ENCODE results near the gene KRT79. TPM values are rescaled to one million over a fixed set of nuclear protein-coding genes. Genes with fewer than 3 reads are reported as not detected.

Gene KRT79
- total RNA-seq, 1 experiment from 2014 or later, result not detected

GRCh38 chr12:52810554-52810953 is 23.6 kb downstream of the KRT79 start:
- Mint-ChIP-seq H3K27me3 (ENCODE audit: unreplicated experiment) (peaks cover 59% of the 10 kb centered on the region), H3K27ac (ENCODE audit: unreplicated experiment) (no peak overlapping the region), H3K9me3 (ENCODE audit: low read depth, unreplicated experiment) (no peaks in the 10 kb centered on the region), H3K4me1 (ENCODE audit: low read depth, unreplicated experiment) (peaks cover 8% of the 10 kb centered on the region), H3K4me3 (ENCODE audit: low read depth, unreplicated experiment) (no peak overlapping the region), H3K36me3 (ENCODE audit: insufficient read depth, unreplicated experiment) (no peaks in the 10 kb centered on the region)
- intact Hi-C loops (cut with micrococcal nuclease; ENCODE audit: unreplicated experiment), result no loop called here
- BruUV-seq (replicated peaks), result no TSS peak
- CTCF ChIA-PET, result no interaction called here
- no peak for DNase-seq
- no peak for TF ChIP-seq CTCF (IDR thresholded peaks at IDR 0.05; ENCODE audit: unreplicated experiment)

GRCh38 chr12:52809166-52809565 is 24.9 kb downstream of the KRT79 start:
- no peak overlapping the region for H3K4me3 Mint-ChIP-seq (ENCODE audit: low read depth, unreplicated experiment)
- CTCF ChIA-PET, result no interaction called here
- intact Hi-C loops (cut with micrococcal nuclease; ENCODE audit: unreplicated experiment), result no loop called here
- H3K27me3 Mint-ChIP-seq (ENCODE audit: unreplicated experiment), result peaks cover 51% of the 10 kb centered on the region
- peaks cover 3% of the 10 kb centered on the region for H3K4me1 Mint-ChIP-seq (ENCODE audit: low read depth, unreplicated experiment)
- H3K36me3 Mint-ChIP-seq (ENCODE audit: insufficient read depth, unreplicated experiment), result no peaks in the 10 kb centered on the region
- TF ChIP-seq CTCF (IDR thresholded peaks at IDR 0.05; ENCODE audit: unreplicated experiment), result no peak
- no peak overlapping the region for H3K27ac Mint-ChIP-seq (ENCODE audit: unreplicated experiment)
- DNase-seq, result no peak
- no peaks in the 10 kb centered on the region for H3K9me3 Mint-ChIP-seq (ENCODE audit: low read depth, unreplicated experiment)
- BruUV-seq (replicated peaks), result no TSS peak

GRCh38 chr12:52808573-52809160 is 25.4 kb downstream of the KRT79 start:
- no peak for TF ChIP-seq CTCF (IDR thresholded peaks at IDR 0.05; ENCODE audit: unreplicated experiment)
- H3K4me1 Mint-ChIP-seq (ENCODE audit: low read depth, unreplicated experiment), result no peaks in the 10 kb centered on the region
- no peak overlapping the region for H3K4me3 Mint-ChIP-seq (ENCODE audit: low read depth, unreplicated experiment)
- H3K36me3 Mint-ChIP-seq (ENCODE audit: insufficient read depth, unreplicated experiment), result no peaks in the 10 kb centered on the region
- no TSS peak for BruUV-seq (replicated peaks)
- CTCF ChIA-PET, result no interaction called here
- intact Hi-C loops (cut with micrococcal nuclease; ENCODE audit: unreplicated experiment), result no loop called here
- H3K27ac Mint-ChIP-seq (ENCODE audit: unreplicated experiment), result no peak overlapping the region
- DNase-seq, result no peak
- no peaks in the 10 kb centered on the region for H3K9me3 Mint-ChIP-seq (ENCODE audit: low read depth, unreplicated experiment)
- H3K27me3 Mint-ChIP-seq (ENCODE audit: unreplicated experiment), result peaks cover 48% of the 10 kb centered on the region

- CTCF ChIA-PET, result no interaction called here
- Mint-ChIP-seq H3K36me3 (ENCODE audit: insufficient read depth, unreplicated experiment) (no peaks in the 10 kb centered on the region), H3K9me3 (ENCODE audit: low read depth, unreplicated experiment) (no peaks in the 10 kb centered on the region), H3K27me3 (ENCODE audit: unreplicated experiment) (peaks cover 56% of the 10 kb centered on the region), H3K27ac (ENCODE audit: unreplicated experiment) (no peak overlapping the region), H3K4me1 (ENCODE audit: low read depth, unreplicated experiment) (no peaks in the 10 kb centered on the region), H3K4me3 (ENCODE audit: low read depth, unreplicated experiment) (no peak overlapping the region)
- intact Hi-C loops (cut with micrococcal nuclease; ENCODE audit: unreplicated experiment), result no loop called here
- no peak for DNase-seq
- no peak for TF ChIP-seq CTCF (IDR thresholded peaks at IDR 0.05; ENCODE audit: unreplicated experiment)
- no TSS peak for BruUV-seq (replicated peaks)
Measured at GRCh38 chr12:52807544-52808470, 26.3 kb downstream of the KRT79 start.
